HepG2 (cell line): ENCODE results near the gene ARL3. TPM values are rescaled to one million over a fixed set of nuclear protein-coding genes. Genes with fewer than 3 reads are reported as not detected.

Source experiments
- ATAC-seq: fragments of 200-7000 bp; cut with Tn5 transposase; 3 replicates; pipeline ENCODE4 v1.9.1; 2020; ENCODE audit warnings: mild to moderate bottlenecking, moderate library complexity
- BruUV-seq: library from RNA; stranded (reverse); fragments of 400-500 nt; replicated peaks from 2 replicates; lab custom pipeline; 2021; lab: Mats Ljungman, UMichigan
- CTCF ChIA-PET: fragments of 300-600 bp; formaldehyde crosslinking; extraction: SDS; loops from one replicate; lab custom pipeline; 2021; ENCODE audit warnings: low total read pairs, inconsistent platforms, low intra/inter-chr PET ratio; lab: Yijun Ruan, JAX
- POLR2A ChIA-PET: fragments of 350-600 bp; sonication (Branson Sonifier 250); formaldehyde crosslinking; loops from one replicate; lab custom pipeline; 2020; ENCODE audit warnings: antibody characterized with exemption, inconsistent platforms; lab: Yijun Ruan, JAX
- DNase-seq: peaks from one replicate; pipeline ENCODE4 v3.0.0-alpha.2; 2015; ENCODE audit warnings: low spot score
- FAIRE-seq: peaks from 3 replicates; lab custom pipeline; 2011; peaks lifted over from hg19 to GRCh38; lab: Jason Lieb, UNC
- H2AFZ ChIP-seq: one replicate; pipeline ENCODE4 v1.6.1; 2011; ENCODE audit warnings: low read length, inconsistent platforms
- H3K27ac ChIP-seq: fragments of 300-600 bp; 3 replicates; pipeline ENCODE4 v1.8.0; 2011; ENCODE audit warnings: mixed run types, mild to moderate bottlenecking, mixed read lengths, low read length, inconsistent platforms; ENCODE audit not compliant: insufficient read depth; ENCODE audit errors: extremely low read length
- H3K27me3 ChIP-seq, 2 experiments: fragments of 200-600 bp in 1 of 2; 2 replicates in 1 of 2; 3 replicates in 1 of 2; pipeline versions ENCODE4 v1.6.0 to v1.8.0; 2011; ENCODE audit warnings: low read length in 2 of 2, mild to moderate bottlenecking in 2 of 2, moderate library complexity in 2 of 2, inconsistent platforms in 1 of 2; ENCODE audit not compliant: insufficient read depth in 2 of 2, control insufficient read depth in 1 of 2
- H3K36me3 ChIP-seq, 2 experiments: fragments of 200-600 bp in 1 of 2; replicated peaks in 1 of 2; 2 replicates in 1 of 2; 3 replicates in 1 of 2; pipeline versions ENCODE4 v1.5.1 to v1.8.0; 2011; ENCODE audit warnings: low read length in 2 of 2, inconsistent platforms in 1 of 2; ENCODE audit not compliant: insufficient read depth in 2 of 2, control insufficient read depth in 1 of 2
- H3K4me1 ChIP-seq: 2 replicates; pipeline ENCODE4 v1.5.1; 2012; ENCODE audit warnings: low read length, inconsistent platforms; ENCODE audit not compliant: insufficient read depth
- H3K4me2 ChIP-seq: 2 replicates; pipeline ENCODE4 v1.6.0; 2011; ENCODE audit warnings: low read depth, low read length, inconsistent platforms
- H3K4me3 ChIP-seq, 3 experiments: fragments of 200-600 bp in 1 of 3; sonication (generic), shearing (Covaris generic) in 1 of 3; replicated peaks in 1 of 3; 2 replicates each; pipeline ENCODE4 v1.5.1; 2011 to 2016; ENCODE audit warnings: low read length in 3 of 3, inconsistent platforms in 2 of 3, low read depth in 2 of 3, mild to moderate bottlenecking in 2 of 3, control low read depth in 1 of 3, mixed read lengths in 1 of 3; ENCODE audit not compliant: insufficient read depth in 1 of 3
- H3K79me2 ChIP-seq: one replicate; pipeline ENCODE4 v1.6.1; 2011; ENCODE audit warnings: low read length, inconsistent platforms; ENCODE audit not compliant: insufficient read depth
- H3K9ac ChIP-seq: 2 replicates; pipeline ENCODE4 v1.6.0; 2011; ENCODE audit warnings: mild to moderate bottlenecking, low read depth, low read length, inconsistent platforms; ENCODE audit not compliant: insufficient read depth
- H3K9me3 ChIP-seq: 2 replicates; pipeline ENCODE4 v1.5.1; 2012; ENCODE audit warnings: mild to moderate bottlenecking, low read length
- H4K20me1 ChIP-seq: 2 replicates; pipeline ENCODE4 v1.6.0; 2011; ENCODE audit warnings: inconsistent platforms, mild to moderate bottlenecking, low read length, moderate library complexity; ENCODE audit not compliant: insufficient read depth
- CENPX ChIP-seq: sonication (generic); formaldehyde crosslinking; IDR thresholded peaks from 2 replicates; pipeline ENCODE4 v1.9.0; 2021; ENCODE audit warnings: mild to moderate bottlenecking, missing genetic modification reagents, moderate library complexity
- CREBL2 ChIP-seq: sonication (generic); formaldehyde crosslinking; IDR thresholded peaks from 2 replicates; pipeline ENCODE4 v1.8.1; 2023; ENCODE audit warnings: missing genetic modification reagents, mild to moderate bottlenecking, borderline replicate concordance
- EHMT2 ChIP-seq: fragments of 200-600 bp; sonication (generic); IDR thresholded peaks from 2 replicates; pipeline ENCODE4 v1.7.0; 2017; ENCODE audit warnings: antibody characterized with exemption, low read depth, low read length, borderline replicate concordance
- MAX ChIP-seq: IDR thresholded peaks from 2 replicates; pipeline ENCODE4 v1.6.1; 2012; ENCODE audit warnings: inconsistent platforms
- NFRKB ChIP-seq: fragments of 450-650 bp; IDR thresholded peaks from 2 replicates; pipeline ENCODE4 v1.6.1; 2017
- RXRA ChIP-seq: sonication (generic); formaldehyde crosslinking; IDR thresholded peaks from 2 replicates; pipeline ENCODE4 v1.5.1; 2020; ENCODE audit warnings: missing genetic modification reagents
- TBX3 ChIP-seq: fragments of 450-650 bp; IDR thresholded peaks from 2 replicates; pipeline ENCODE4 v1.6.1; 2017; ENCODE audit warnings: antibody characterized with exemption, mild to moderate bottlenecking, inconsistent platforms, borderline replicate concordance
- TEAD3 ChIP-seq: optimal IDR thresholded peaks from 2 replicates; pipeline ENCODE3; 2016; ENCODE audit warnings: borderline replicate concordance
- ZFP37 ChIP-seq: sonication (generic); formaldehyde crosslinking; IDR thresholded peaks from 2 replicates; pipeline ENCODE4 v1.4.0; 2020; ENCODE audit warnings: missing genetic modification reagents, borderline replicate concordance
- ZGPAT ChIP-seq: IDR thresholded peaks from 2 replicates; pipeline ENCODE4 v1.6.1; 2016; ENCODE audit warnings: mild to moderate bottlenecking
- ZNF75D ChIP-seq: sonication (generic); formaldehyde crosslinking; IDR thresholded peaks from 2 replicates; pipeline ENCODE4 v1.8.1; 2023; ENCODE audit warnings: missing genetic modification reagents, mild to moderate bottlenecking, borderline replicate concordance
- WGBS: methylation state at CpG from one replicate; pipeline ENCODE4 v1.1.6; 2017; ENCODE audit warnings: low lambda C conversion rate; 5-methylcytosine and 5-hydroxymethylcytosine counted together
- in situ Hi-C: cut with HindIII; loops from 2 replicates; pipeline ENCODE4 v1.10.0; 2017; ENCODE audit warnings: low pct_unique_long_range_greater_than_20kb; ENCODE audit not compliant: extremely low pct_ligation_motif_present
- intact Hi-C: fragments of 100-400 bp; cut with micrococcal nuclease; formaldehyde crosslinking; loops from one replicate; pipeline ENCODE4 v1.10.0; 2022; ENCODE audit not compliant: unreplicated experiment
- polyA plus RNA-seq, 8 experiments: library from polyadenylated mRNA; depleted of rRNA in 3 of 8; stranded (reverse) in 7 of 8; unstranded in 1 of 8; fragments of >200 nt; fragmentation: Illumina TruSeq in 4 of 8; extraction: Trizol in 4 of 8; gene quantifications; 2 replicates each; pipeline versions ENCODE4 v1.2.1 to v1.2.3, GENCODE V29; 2011 to 2016; ENCODE audit warnings: low read depth in 4 of 8, missing spikeins in 1 of 8, mixed read lengths in 1 of 8; ENCODE audit not compliant: insufficient read depth in 1 of 8
- total RNA-seq, 5 experiments: library from RNA; depleted of rRNA; stranded (reverse); fragments of >200 nt; fragmentation: Illumina TruSeq; extraction: Trizol; gene quantifications; 2 replicates each; pipeline ENCODE4 v1.2.3, GENCODE V29; 2016; ENCODE audit warnings: low read depth in 1 of 5

The ARL3 gene
- total and polyA plus RNA-seq, 2 of the 13 experiments (the other 11 are each of a cell fraction or from before 2014, with no cell fraction given), result 5.2 to 6.6 TPM

- no peak overlapping the region for H2AFZ ChIP-seq
- FAIRE-seq, result no peak
- no peaks in the 10 kb centered on the region for H3K27me3 ChIP-seq
- TSS peak; percentile 34 for BruUV-seq
- ChIA-PET CTCF (no interaction called here), POLR2A (no interaction called here)
- WGBS, result 98% methylated on average over 9 of the region's 9 CpGs
- intact Hi-C loops (no loop called here), in situ Hi-C loops (no loop called here)
- H3K36me3 ChIP-seq, result no peaks in the 10 kb centered on the region
- no peaks in the 10 kb centered on the region for H4K20me1 ChIP-seq
- H3K27ac ChIP-seq, result no peak overlapping the region
- H3K4me1 ChIP-seq, result peaks cover 24% of the 10 kb centered on the region
- ATAC-seq, result no peak
- H3K4me2 ChIP-seq, result no peak overlapping the region
- no peak for DNase-seq
- peaks cover 4% of the 10 kb centered on the region for H3K79me2 ChIP-seq
- no peak overlapping the region for H3K4me3 ChIP-seq
- TF ChIP-seq ZGPAT (CRISPR knock-in tag) (no peak), ZFP37 (CRISPR knock-in tag) (no peak), EHMT2 (no peak), MAX (no peak), NFRKB (no peak), ZNF75D (CRISPR knock-in tag) (no peak), CENPX (CRISPR knock-in tag) (no peak), TEAD3 (CRISPR knock-in tag) (no peak), TBX3 (no peak), CREBL2 (no peak), RXRA (CRISPR knock-in tag) (no peak)
- no peaks in the 10 kb centered on the region for H3K9me3 ChIP-seq
- no peak overlapping the region for H3K9ac ChIP-seq
These were observed 44.2 kb upstream of the ARL3 start for GRCh38 chr10:102758240-102758932.
